ENCODE results near the gene ALDH1A1. TPM values are rescaled to one million over a fixed set of nuclear protein-coding genes. Genes with fewer than 3 reads are reported as not detected.

Gene ALDH1A1
- total RNA-seq, 1 experiment from 2014 or later, result not detected

- no peak for DNase-seq (ENCODE audit: low read depth)
Observed at GRCh38 chr9:72979405-72980100, 26.7 kb upstream of the ALDH1A1 start.

- peak; percentile 8 for DNase-seq (ENCODE audit: low read depth)
Observed at GRCh38 chr9:72978744-72979143, 25.9 kb upstream of the ALDH1A1 start.

- DNase-seq (ENCODE audit: low read depth), result no peak
Observed at GRCh38 chr9:72977670-72978069, 24.8 kb upstream of the ALDH1A1 start.

- no peak for DNase-seq (ENCODE audit: low read depth)
Observed at GRCh38 chr9:72974501-72974900, 21.6 kb upstream of the ALDH1A1 start.

GRCh38 chr9:72972636-72973035 lies 19.8 kb upstream of the ALDH1A1 start:
- no peak for DNase-seq (ENCODE audit: low read depth)

- DNase-seq (ENCODE audit: low read depth), result no peak
Observed at GRCh38 chr9:72971411-72971810, 18.6 kb upstream of the ALDH1A1 start.

GRCh38 chr9:72960446-72960845 lies 7.6 kb upstream of the ALDH1A1 start:
- no peak for DNase-seq (ENCODE audit: low read depth)

GRCh38 chr9:72958485-72959281 lies 5.8 kb upstream of the ALDH1A1 start:
- DNase-seq (ENCODE audit: low read depth), result no peak

GRCh38 chr9:72955571-72955970 lies 2.7 kb upstream of the ALDH1A1 start:
- no peak for DNase-seq (ENCODE audit: low read depth)

- DNase-seq (ENCODE audit: low read depth), result no peak
Observed at GRCh38 chr9:72955126-72955455, 2.2 kb upstream of the ALDH1A1 start.

- no peak for DNase-seq (ENCODE audit: low read depth)
Observed at GRCh38 chr9:72954431-72955125, 1.7 kb upstream of the ALDH1A1 start.

GRCh38 chr9:72952381-72952690 lies 517 bp downstream of the ALDH1A1 start:
- DNase-seq (ENCODE audit: low read depth), result no peak

GRCh38 chr9:72951520-72952380 lies 1.1 kb downstream of the ALDH1A1 start:
- DNase-seq (ENCODE audit: low read depth), result no peak

- DNase-seq (ENCODE audit: low read depth), result no peak
Observed at GRCh38 chr9:72950875-72951442, 1.9 kb downstream of the ALDH1A1 start.

GRCh38 chr9:72949918-72950325 lies 2.9 kb downstream of the ALDH1A1 start:
- no peak for DNase-seq (ENCODE audit: low read depth)

- no peak for DNase-seq (ENCODE audit: low read depth)
Observed at GRCh38 chr9:72949244-72949582, 3.6 kb downstream of the ALDH1A1 start.

GRCh38 chr9:72948575-72949243 lies 4.1 kb downstream of the ALDH1A1 start:
- DNase-seq (ENCODE audit: low read depth), result no peak

GRCh38 chr9:72947984-72948465 lies 4.8 kb downstream of the ALDH1A1 start:
- no peak for DNase-seq (ENCODE audit: low read depth)

GRCh38 chr9:72946821-72947220 lies 6.0 kb downstream of the ALDH1A1 start:
- no peak for DNase-seq (ENCODE audit: low read depth)

- DNase-seq (ENCODE audit: low read depth), result no peak
Observed at GRCh38 chr9:72946318-72946717, 6.5 kb downstream of the ALDH1A1 start.

GRCh38 chr9:72945391-72945790 lies 7.5 kb downstream of the ALDH1A1 start:
- no peak for DNase-seq (ENCODE audit: low read depth)

Data from RPMI7951 (cell line).